Neural cell (in vitro differentiated cells): Measurements from ENCODE around the gene PPM1J. TPM values are rescaled to one million over a fixed set of nuclear protein-coding genes. Genes with fewer than 3 reads are reported as not detected.

Source experiments
- H2AFZ ChIP-seq: fragments of 200-600, 300-800 bp; sonication (generic), shearing (Covaris generic); 2 replicates; pipeline ENCODE4 v1.6.0; 2014; ENCODE audit warnings: low read depth, mild to moderate bottlenecking, antibody characterized with exemption, low read length, moderate library complexity
- H3F3A ChIP-seq: fragments of 200-600 bp; shearing (Covaris generic); 2 replicates; pipeline ENCODE4 v1.6.1; 2016; ENCODE audit warnings: mild to moderate bottlenecking, moderate library complexity, mixed read lengths, antibody characterized with exemption, low read length; ENCODE audit not compliant: insufficient read depth, poor library complexity, severe bottlenecking
- H3K27ac ChIP-seq: fragments of 200-600, 300-800 bp; sonication (generic), shearing (Covaris generic); 2 replicates; pipeline ENCODE4 v1.5.1; 2014; ENCODE audit warnings: mild to moderate bottlenecking, low read length, moderate library complexity
- H3K27me3 ChIP-seq: fragments of 300-800, 200-600 bp; sonication (generic), shearing (Covaris generic); 2 replicates; pipeline ENCODE4 v1.6.0; 2014; ENCODE audit warnings: mild to moderate bottlenecking, low read depth, low read length, moderate library complexity; ENCODE audit not compliant: insufficient read depth
- H3K36me3 ChIP-seq: fragments of 300-800, 200-600 bp; sonication (generic), shearing (Covaris generic); 2 replicates; pipeline ENCODE4 v1.5.1; 2014; ENCODE audit warnings: mild to moderate bottlenecking, antibody characterized with exemption, low read length, moderate library complexity; ENCODE audit not compliant: insufficient read depth
- H3K4me2 ChIP-seq: fragments of 300-800, 200-600 bp; sonication (generic), shearing (Covaris generic); 2 replicates; pipeline ENCODE4 v1.6.0; 2014; ENCODE audit warnings: mild to moderate bottlenecking, low read length
- H3K4me3 ChIP-seq: fragments of 300-800, 200-600 bp; sonication (generic), shearing (Covaris generic); 2 replicates; pipeline ENCODE4 v1.5.1; 2014; ENCODE audit warnings: mild to moderate bottlenecking, low read length, moderate library complexity
- H3K79me2 ChIP-seq: fragments of 200-600 bp; shearing (Covaris generic); replicated peaks from 2 replicates; pipeline ENCODE4 v1.6.0; 2014; ENCODE audit warnings: mild to moderate bottlenecking, low read length, moderate library complexity; ENCODE audit not compliant: insufficient read depth
- H3K9ac ChIP-seq: fragments of 300-800, 200-600 bp; sonication (generic), shearing (Covaris generic); 2 replicates; pipeline ENCODE4 v1.6.1; 2016; ENCODE audit warnings: mild to moderate bottlenecking, low read length, mixed read lengths
- H3K9me2 ChIP-seq: fragments of 200-600 bp; shearing (Covaris generic); 2 replicates; pipeline ENCODE4 v1.6.1; 2016; ENCODE audit warnings: mild to moderate bottlenecking, low read length, mixed read lengths; ENCODE audit not compliant: insufficient read depth
- H3K9me3 ChIP-seq: fragments of 200-600, 300-800 bp; sonication (generic), shearing (Covaris generic); 2 replicates; pipeline ENCODE4 v1.6.1; 2016; ENCODE audit warnings: mild to moderate bottlenecking, mixed run types, low read length, moderate library complexity, mixed read lengths
- H4K20me1 ChIP-seq: fragments of 200-600 bp; shearing (Covaris generic); 2 replicates; pipeline ENCODE4 v1.6.1; 2016; ENCODE audit warnings: mild to moderate bottlenecking, mixed run types; ENCODE audit not compliant: insufficient read depth
- EP300 ChIP-seq: fragments of 450-650 bp; conservative IDR thresholded peaks from 2 replicates; pipeline ENCODE4 v1.6.1; 2014; ENCODE audit warnings: antibody characterized with exemption, mild to moderate bottlenecking, moderate library complexity; ENCODE audit not compliant: poor library complexity, severe bottlenecking
- EZH2 ChIP-seq: fragments of 200-600, 300-800 bp; shearing (Covaris generic), sonication (generic); IDR thresholded peaks from 2 replicates; pipeline ENCODE4 v1.6.1; 2014; ENCODE audit warnings: antibody characterized with exemption, low read length, borderline replicate concordance, mild to moderate bottlenecking; ENCODE audit not compliant: insufficient read depth, poor library complexity, severe bottlenecking
- MXI1 ChIP-seq: fragments of 450-650 bp; conservative IDR thresholded peaks from 2 replicates; pipeline ENCODE4 v1.6.1; 2014; ENCODE audit warnings: antibody characterized with exemption, mild to moderate bottlenecking; ENCODE audit not compliant: poor library complexity, severe bottlenecking
- POLR2AphosphoS5 ChIP-seq: IDR thresholded peaks from 2 replicates; pipeline ENCODE4 v1.6.1; 2012
- RAD21 ChIP-seq: fragments of 450-650 bp; conservative IDR thresholded peaks from 2 replicates; pipeline ENCODE4 v1.6.1; 2014; ENCODE audit warnings: antibody characterized with exemption, mild to moderate bottlenecking, moderate library complexity
- SMC3 ChIP-seq: fragments of 450-650 bp; conservative IDR thresholded peaks from 2 replicates; pipeline ENCODE4 v1.6.1; 2014; ENCODE audit warnings: antibody characterized with exemption, mild to moderate bottlenecking, moderate library complexity; ENCODE audit not compliant: poor library complexity
- TAF1 ChIP-seq: IDR thresholded peaks from 2 replicates; pipeline ENCODE4 v1.6.1; 2012; ENCODE audit warnings: low read depth
- polyA plus RNA-seq: library from polyadenylated mRNA; depleted of rRNA; stranded (reverse); fragments of >200 nt; gene quantifications from 2 replicates; pipeline ENCODE4 v1.2.3, GENCODE V29; 2014
- TF ChIP-seq, protein P1 (sequence below): IDR thresholded peaks from 2 replicates; pipeline ENCODE4 v1.6.1; 2012; ENCODE audit warnings: borderline replicate concordance
- TF ChIP-seq, protein P2 (sequence below): fragments of 450-650 bp; IDR thresholded peaks from 2 replicates; pipeline ENCODE4 v1.5.1; 2014; ENCODE audit warnings: antibody characterized with exemption, mild to moderate bottlenecking, moderate library complexity; ENCODE audit not compliant: poor library complexity, severe bottlenecking

PPM1J gene
- polyA plus RNA-seq, 1 donor from 2014 or later: 0.16 TPM

DNA sequence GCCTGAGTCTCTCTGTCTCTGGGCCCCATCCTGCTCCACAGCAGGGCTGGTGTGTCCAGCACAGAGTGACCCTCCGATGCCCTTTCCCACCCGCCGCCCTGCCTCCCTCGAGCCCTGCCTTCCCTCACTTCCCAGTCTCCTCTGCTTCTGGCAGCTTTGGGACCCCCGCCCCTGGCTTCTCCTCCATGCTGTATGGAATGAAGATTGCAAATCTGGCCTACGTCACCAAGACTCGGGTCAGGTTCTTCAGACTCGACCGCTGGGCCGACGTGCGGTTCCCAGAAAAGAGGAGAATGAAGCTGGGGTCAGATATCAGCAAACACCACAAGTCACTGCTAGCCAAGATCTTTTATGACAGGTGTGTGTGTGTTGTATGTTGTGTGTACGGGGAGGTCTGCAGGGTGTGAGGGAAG, 26.3 kb downstream of the PPM1J start:
- Histone ChIP-seq H3K79me2 (no peaks in the 10 kb centered on the region), H3K9ac (no peak overlapping the region), H2AFZ (no peak overlapping the region), H3K36me3 (no peaks in the 10 kb centered on the region), H3F3A (no peaks in the 10 kb centered on the region), H3K27me3 (no peaks in the 10 kb centered on the region), H3K9me2 (no peaks in the 10 kb centered on the region), H4K20me1 (no peaks in the 10 kb centered on the region), H3K27ac (no peak overlapping the region), H3K4me3 (no peak overlapping the region), H3K9me3 (no peaks in the 10 kb centered on the region), H3K4me2 (no peak overlapping the region)
- TF ChIP-seq POLR2AphosphoS5: no peak
- TF ChIP-seq, protein P1, sequence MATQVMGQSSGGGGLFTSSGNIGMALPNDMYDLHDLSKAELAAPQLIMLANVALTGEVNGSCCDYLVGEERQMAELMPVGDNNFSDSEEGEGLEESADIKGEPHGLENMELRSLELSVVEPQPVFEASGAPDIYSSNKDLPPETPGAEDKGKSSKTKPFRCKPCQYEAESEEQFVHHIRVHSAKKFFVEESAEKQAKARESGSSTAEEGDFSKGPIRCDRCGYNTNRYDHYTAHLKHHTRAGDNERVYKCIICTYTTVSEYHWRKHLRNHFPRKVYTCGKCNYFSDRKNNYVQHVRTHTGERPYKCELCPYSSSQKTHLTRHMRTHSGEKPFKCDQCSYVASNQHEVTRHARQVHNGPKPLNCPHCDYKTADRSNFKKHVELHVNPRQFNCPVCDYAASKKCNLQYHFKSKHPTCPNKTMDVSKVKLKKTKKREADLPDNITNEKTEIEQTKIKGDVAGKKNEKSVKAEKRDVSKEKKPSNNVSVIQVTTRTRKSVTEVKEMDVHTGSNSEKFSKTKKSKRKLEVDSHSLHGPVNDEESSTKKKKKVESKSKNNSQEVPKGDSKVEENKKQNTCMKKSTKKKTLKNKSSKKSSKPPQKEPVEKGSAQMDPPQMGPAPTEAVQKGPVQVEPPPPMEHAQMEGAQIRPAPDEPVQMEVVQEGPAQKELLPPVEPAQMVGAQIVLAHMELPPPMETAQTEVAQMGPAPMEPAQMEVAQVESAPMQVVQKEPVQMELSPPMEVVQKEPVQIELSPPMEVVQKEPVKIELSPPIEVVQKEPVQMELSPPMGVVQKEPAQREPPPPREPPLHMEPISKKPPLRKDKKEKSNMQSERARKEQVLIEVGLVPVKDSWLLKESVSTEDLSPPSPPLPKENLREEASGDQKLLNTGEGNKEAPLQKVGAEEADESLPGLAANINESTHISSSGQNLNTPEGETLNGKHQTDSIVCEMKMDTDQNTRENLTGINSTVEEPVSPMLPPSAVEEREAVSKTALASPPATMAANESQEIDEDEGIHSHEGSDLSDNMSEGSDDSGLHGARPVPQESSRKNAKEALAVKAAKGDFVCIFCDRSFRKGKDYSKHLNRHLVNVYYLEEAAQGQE: no peak
- no peak for TF ChIP-seq RAD21
- TF ChIP-seq, protein P2, sequence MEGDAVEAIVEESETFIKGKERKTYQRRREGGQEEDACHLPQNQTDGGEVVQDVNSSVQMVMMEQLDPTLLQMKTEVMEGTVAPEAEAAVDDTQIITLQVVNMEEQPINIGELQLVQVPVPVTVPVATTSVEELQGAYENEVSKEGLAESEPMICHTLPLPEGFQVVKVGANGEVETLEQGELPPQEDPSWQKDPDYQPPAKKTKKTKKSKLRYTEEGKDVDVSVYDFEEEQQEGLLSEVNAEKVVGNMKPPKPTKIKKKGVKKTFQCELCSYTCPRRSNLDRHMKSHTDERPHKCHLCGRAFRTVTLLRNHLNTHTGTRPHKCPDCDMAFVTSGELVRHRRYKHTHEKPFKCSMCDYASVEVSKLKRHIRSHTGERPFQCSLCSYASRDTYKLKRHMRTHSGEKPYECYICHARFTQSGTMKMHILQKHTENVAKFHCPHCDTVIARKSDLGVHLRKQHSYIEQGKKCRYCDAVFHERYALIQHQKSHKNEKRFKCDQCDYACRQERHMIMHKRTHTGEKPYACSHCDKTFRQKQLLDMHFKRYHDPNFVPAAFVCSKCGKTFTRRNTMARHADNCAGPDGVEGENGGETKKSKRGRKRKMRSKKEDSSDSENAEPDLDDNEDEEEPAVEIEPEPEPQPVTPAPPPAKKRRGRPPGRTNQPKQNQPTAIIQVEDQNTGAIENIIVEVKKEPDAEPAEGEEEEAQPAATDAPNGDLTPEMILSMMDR: no peak
- no peak for TF ChIP-seq EP300
- no peak for TF ChIP-seq SMC3
- TF ChIP-seq MXI1: no peak
- no peak for TF ChIP-seq TAF1
- TF ChIP-seq EZH2: no peak

DNA sequence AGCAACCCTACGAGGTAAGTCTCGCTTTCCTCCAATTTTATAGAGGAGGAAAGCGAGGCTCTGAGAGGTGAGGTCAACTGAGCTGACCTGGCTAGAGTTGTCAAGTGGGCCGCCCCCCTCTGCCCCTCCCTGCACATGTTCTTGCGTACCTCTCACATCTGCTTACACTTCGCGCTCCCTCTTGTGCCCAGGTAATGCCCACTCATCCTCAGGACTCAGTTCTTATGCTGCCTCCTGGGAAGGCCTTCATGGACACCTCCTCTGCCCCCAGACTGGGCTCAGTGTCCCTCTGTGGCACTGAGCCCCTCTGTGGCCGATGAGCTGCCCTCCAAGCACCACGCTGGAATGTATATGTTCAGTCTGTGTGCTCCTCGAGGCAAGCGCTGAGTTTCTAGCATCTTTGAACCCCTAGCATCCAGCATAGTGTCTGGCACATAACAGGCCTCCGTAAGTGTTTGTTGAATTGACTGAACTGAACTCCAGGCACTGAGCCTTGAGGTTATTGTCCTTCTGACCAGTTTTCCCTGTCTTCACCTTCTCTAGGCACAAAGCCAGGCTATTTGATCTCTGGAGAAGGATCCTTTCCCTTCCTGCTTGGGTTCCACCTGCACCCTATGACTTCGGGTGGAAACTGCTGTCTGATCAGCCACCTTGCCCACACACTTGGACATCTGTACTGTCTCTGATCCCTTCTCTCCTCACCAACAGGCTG, 27.2 kb downstream of the PPM1J start:
- Histone ChIP-seq H4K20me1 (no peaks in the 10 kb centered on the region), H3F3A (no peaks in the 10 kb centered on the region), H3K27me3 (no peaks in the 10 kb centered on the region), H3K4me2 (no peak overlapping the region), H3K9ac (no peak overlapping the region), H3K9me2 (no peaks in the 10 kb centered on the region), H2AFZ (no peak overlapping the region), H3K4me3 (no peak overlapping the region), H3K9me3 (no peaks in the 10 kb centered on the region), H3K36me3 (no peaks in the 10 kb centered on the region), H3K27ac (no peak overlapping the region), H3K79me2 (no peaks in the 10 kb centered on the region)
- TF ChIP-seq EP300 (no peak), MXI1 (no peak)
- TF ChIP-seq, protein P1: no peak
- TF ChIP-seq, protein P2: no peak
